ENCODE data around the gene SMURF2.

DNA sequence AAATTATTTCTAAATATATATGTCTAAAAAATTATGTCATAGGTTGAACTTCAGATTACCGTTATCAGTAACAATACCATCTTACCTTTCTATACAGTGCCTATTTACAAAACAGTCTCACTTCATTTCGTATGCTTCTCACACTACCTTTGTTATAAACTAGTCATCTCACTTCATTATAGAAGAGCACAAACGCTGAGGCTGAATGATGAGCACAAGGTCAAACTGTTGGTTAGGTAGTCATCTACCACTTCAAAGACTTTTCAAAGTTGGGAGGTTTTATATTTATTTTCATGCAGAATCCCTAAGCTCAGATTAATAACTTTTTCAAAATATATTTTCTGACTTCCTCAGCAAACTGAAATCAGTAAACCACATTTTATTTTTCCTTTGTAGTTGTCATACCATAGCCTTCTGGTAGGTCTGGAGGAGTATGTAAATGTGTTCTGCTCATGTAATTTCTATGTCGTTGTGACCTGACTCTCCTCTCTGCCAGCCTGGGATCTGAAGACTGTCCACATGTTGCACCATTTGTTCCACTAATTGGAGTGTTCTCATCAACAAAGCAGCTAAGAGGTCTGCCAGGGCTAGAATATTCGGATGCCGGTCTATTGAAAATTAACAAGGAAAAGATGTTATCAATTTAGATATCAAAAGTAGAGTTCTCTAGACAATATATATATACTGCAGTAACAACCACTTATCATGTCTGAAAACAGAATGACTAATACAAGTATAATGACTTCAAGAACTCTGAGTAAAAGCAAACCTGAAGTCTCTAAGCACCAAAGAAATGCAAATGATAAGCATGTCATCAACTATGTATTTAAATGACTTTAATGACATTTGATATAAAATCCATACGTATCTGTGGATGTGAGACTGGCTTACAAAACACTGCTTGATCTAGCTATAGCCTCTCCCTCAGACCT, 81.5 kb downstream of the SMURF2 start:
- no peak for TF ChIP-seq EZH2 (IDR thresholded peaks at IDR 0.05; ENCODE audit: low read depth)
- no peak for TF ChIP-seq CTCF (conservative IDR thresholded peaks at IDR 0.05)

Measured in PC-9 (cell line).